ENCODE results near the gene INHBB.

INHBB gene

DNA sequence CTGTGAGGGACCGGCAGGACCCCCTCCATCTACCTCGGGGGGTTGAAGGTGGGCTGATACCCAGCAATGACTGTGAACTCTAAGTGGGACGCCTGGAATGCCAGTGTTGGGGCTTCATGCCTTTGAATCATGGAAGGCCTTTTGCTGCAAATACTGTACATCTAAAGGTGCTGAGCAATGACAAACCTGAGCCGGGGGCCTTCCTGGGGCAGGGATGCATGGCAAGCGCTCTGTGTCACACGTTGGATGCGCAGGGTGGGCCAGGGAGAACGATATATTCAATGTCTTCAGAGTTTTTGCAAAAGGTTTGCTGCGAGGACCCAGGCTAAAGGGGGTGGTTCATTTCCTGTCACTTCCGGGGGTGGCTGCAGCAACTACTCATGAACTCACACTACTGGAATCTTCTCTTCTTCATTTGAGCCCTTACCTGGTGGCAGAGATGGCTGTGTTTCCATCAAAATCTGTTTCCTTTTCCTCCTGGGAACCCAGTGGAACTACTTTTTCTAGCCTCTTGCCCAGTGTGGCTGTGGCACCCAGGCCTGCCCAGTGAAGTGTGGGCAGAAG is 24.1 kb upstream of the INHBB start:
- no peak for FAIRE-seq
- no peak for DNase-seq (ENCODE audit: insufficient read length, low spot score)
- TF ChIP-seq CTCF (IDR thresholded peaks at IDR 0.05; ENCODE audit: insufficient read depth, missing control alignments), result no peak

DNA sequence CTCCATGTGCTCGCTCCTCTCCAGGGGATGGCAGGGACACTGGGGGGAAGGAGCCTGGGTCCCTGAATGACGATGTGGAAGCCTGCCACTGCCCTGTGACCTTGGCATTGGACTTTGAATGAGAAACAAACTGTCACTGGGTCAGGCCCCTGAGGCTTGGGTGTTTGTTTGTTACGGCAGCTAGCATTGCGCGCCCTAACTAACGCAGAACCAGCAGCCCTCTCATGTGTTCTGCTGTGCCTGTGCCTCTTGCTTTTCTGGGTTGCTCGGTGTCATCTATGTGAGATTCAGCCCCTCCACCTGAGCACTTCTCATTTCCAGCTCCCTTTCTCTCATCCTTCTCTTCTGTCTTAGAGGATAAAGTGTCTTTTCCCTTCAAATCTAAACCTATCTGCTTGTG is 23.6 kb upstream of the INHBB start:
- FAIRE-seq, result no peak
- TF ChIP-seq CTCF (IDR thresholded peaks at IDR 0.05; ENCODE audit: insufficient read depth, missing control alignments), result no peak
- no peak for DNase-seq (ENCODE audit: insufficient read length, low spot score)

- DNase-seq (ENCODE audit: insufficient read length, low spot score) (no peak), FAIRE-seq (no peak)
- no peak for TF ChIP-seq CTCF (IDR thresholded peaks at IDR 0.05; ENCODE audit: insufficient read depth, missing control alignments)
These were observed 22.7 kb upstream of the INHBB start for GRCh38 chr2:120323214-120323613.

DNA sequence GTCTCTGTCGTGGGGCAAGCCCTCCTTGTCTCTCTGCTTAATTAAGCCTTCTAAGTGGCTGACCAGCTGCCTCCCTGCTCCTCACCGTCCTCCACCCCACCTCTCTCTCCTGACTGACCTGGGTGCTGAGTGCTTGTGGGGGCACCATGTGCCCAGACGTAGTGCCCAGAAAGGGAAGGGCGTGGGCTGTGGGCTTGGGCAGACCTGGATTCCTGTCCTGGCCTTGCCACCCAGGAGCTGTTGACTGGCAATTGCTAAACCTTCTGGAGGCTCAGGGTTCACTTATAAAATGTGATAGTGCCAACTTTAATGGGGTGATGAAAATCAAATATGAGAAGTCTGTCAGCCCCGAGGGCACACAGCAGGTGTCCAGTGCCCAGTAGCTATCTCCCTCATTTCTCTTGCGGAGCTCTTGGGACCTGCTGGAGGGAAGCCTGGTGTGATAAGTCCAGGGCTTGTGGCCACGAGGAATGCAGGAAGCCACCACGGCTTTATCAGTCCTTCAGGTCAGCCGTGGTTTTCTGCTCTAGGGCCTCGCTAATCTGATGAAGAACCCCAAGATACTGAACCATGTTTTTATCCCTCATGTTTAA is 22.0 kb upstream of the INHBB start:
- no peak for DNase-seq (ENCODE audit: insufficient read length, low spot score)
- TF ChIP-seq CTCF (IDR thresholded peaks at IDR 0.05; ENCODE audit: insufficient read depth, missing control alignments), result no peak
- no peak for FAIRE-seq

DNA sequence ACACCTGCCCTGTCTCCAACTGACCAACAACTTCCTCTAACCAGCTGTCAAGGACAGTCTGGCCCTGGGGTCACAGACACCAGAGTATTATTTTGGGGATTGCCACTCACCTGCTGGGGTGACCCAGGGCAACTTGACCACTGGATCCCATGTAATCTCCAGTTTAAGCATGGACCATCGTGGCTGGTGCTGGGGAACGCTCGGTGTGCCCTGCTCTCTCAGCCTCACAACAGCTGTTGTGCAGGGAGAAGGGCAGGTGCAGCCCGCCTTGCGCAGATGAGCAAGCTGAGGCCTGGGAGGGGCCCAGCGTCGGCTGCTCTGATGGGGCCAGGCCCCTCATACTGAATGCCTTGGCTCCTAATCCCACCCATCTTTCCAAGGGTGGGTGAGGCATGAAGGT is 21.0 kb upstream of the INHBB start:
- FAIRE-seq (no peak), DNase-seq (ENCODE audit: insufficient read length, low spot score) (no peak)
- TF ChIP-seq CTCF (IDR thresholded peaks at IDR 0.05; ENCODE audit: insufficient read depth, missing control alignments), result no peak

DNA sequence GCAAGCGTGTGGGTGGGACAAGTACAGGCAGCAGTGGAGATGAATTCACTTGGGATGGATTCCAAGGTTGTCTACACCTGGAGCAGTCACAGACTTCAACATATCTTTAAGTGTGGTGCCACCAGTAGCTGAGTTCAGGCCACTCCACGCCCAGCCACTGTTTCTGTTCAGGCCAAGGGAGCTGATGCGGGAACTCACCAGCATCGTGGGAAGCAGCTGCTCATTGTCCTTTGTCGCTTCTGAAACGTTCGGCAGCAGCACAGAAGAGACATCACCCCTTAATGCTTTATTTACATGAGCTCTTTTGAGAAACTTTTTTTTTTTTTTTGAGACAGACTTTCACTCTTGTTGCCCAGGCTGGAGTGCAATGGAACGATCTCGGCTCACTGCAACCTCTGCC is 19.9 kb upstream of the INHBB start:
- no peak for FAIRE-seq
- no peak for TF ChIP-seq CTCF (IDR thresholded peaks at IDR 0.05; ENCODE audit: insufficient read depth, missing control alignments)
- no peak for DNase-seq (ENCODE audit: insufficient read length, low spot score)

DNA sequence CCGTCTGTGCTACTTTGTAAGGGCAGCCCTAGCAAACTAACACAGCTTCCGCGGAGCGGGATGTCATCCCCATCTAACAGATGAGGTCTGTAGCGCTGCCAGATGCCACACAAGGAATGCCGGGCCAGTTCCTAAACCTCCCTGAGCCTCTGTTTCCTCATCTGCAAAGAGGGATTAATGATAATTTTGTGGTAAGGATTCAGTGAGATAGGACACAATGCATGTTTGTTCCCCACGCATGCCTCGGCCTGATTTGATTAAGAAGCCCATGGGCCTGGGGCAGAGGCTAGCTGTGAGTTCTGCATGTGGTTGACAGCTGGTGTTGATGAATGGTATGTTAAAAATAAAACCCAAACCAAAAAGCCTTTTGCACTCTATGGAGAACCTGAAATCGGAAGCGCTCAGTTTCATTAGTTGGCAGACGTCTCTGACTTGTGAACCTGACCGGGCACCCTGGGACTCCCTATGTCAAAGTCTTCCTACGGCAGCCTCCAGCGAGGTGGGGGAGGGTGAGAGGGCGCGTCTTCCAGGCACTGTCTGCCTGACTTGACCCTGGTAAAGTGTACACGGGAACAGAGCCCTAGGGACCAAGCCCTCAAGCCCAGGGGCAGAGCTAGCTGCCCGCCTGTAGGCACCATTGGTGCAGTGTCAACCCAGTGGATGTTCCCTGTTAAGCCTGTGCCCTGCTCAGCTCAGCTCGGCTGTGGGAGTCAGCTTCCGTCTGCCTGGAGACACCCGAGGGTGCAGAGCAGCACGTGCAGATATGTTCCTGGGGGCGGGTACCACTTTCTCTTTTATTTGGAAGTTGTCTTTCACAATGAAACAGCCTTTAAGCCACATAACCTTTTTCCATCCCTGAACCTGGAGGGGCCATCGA is 14.8 kb upstream of the INHBB start:
- FAIRE-seq (no peak), DNase-seq (ENCODE audit: insufficient read length, low spot score) (no peak)
- no peak for TF ChIP-seq CTCF (IDR thresholded peaks at IDR 0.05; ENCODE audit: insufficient read depth, missing control alignments)

All from D721Med (cell line).